ENCODE results near the gene CRIP3. TPM values are rescaled to one million over a fixed set of nuclear protein-coding genes. Genes with fewer than 3 reads are reported as not detected.

Gene CRIP3
- total RNA-seq, 1 experiment from 2014 or later = 16.9 TPM

- Histone ChIP-seq H3K56ac (ENCODE audit: insufficient read length, low read depth, low read length) (no peak overlapping the region), H4K91ac (ENCODE audit: insufficient read length, low read depth, low read length) (no peak overlapping the region), H3K9me3 (ENCODE audit: control insufficient read depth, low read depth, low read length) (no peaks in the 10 kb centered on the region), H3K79me1 (ENCODE audit: insufficient read depth, low read depth, low read length, poor library complexity, severe bottlenecking) (no peaks in the 10 kb centered on the region), H3K79me2 (ENCODE audit: insufficient read depth, low read length) (no peaks in the 10 kb centered on the region), H2BK5ac (ENCODE audit: insufficient read length, low read length) (no peak overlapping the region), H3K4ac (ENCODE audit: low read depth, low read length) (no peak overlapping the region), H3K4me2 (ENCODE audit: insufficient read depth, insufficient read length, low read length) (no peak overlapping the region), H3K23me2 (ENCODE audit: insufficient read length, low read depth, low read length, poor library complexity, severe bottlenecking) (no peaks in the 10 kb centered on the region), H2AK5ac (ENCODE audit: insufficient read length, low read length) (no peak overlapping the region), H3K18ac (ENCODE audit: insufficient read length, low read depth, low read length) (no peak overlapping the region), H2AFZ (ENCODE audit: low read length) (no peak overlapping the region), H3K9ac (ENCODE audit: extremely low read depth, insufficient read length, low read length) (no peak overlapping the region), H4K8ac (replicated peaks; ENCODE audit: insufficient read length, low read depth, low read length) (no peak overlapping the region), H2BK12ac (ENCODE audit: insufficient read length, low read depth, low read length) (no peak overlapping the region), H3K27ac (ENCODE audit: insufficient read length, low read depth, low read length) (no peak overlapping the region), H2BK20ac (ENCODE audit: low read depth, low read length, poor library complexity, severe bottlenecking) (no peak overlapping the region), H3K4me1 (ENCODE audit: insufficient read depth, low read length) (peaks cover 2% of the 10 kb centered on the region), H3K23ac (ENCODE audit: insufficient read length, low read depth, low read length) (no peak overlapping the region), H4K20me1 (ENCODE audit: control insufficient read depth, insufficient read depth, insufficient read length) (no peaks in the 10 kb centered on the region), H3T11ph (ENCODE audit: low read length) (no peak overlapping the region), H3K27me3 (ENCODE audit: insufficient read depth, low read length) (no peaks in the 10 kb centered on the region), H4K5ac (ENCODE audit: insufficient read length, low read depth, low read length) (no peak overlapping the region), H2BK15ac (ENCODE audit: low read depth, low read length) (no peak overlapping the region), H2BK120ac (ENCODE audit: low read depth, low read length, poor library complexity, severe bottlenecking) (no peak overlapping the region), H3K14ac (ENCODE audit: insufficient read depth, low read length) (no peak overlapping the region)
- H3K4me3 Mint-ChIP-seq = no peak overlapping the region
- H3K4me1 Mint-ChIP-seq = peaks cover 11 to 19% of the 10 kb centered on the region in 2 experiments
- no peak for TF ChIP-seq CTCF (conservative IDR thresholded peaks at IDR 0.05)
- no peaks in the 10 kb centered on the region for H3K9me3 Mint-ChIP-seq
- no peak for DNase-seq
- H3K27ac Mint-ChIP-seq = peak overlapping the region in 1 of 3 experiments; percentile 21; a peak in 1 of 7 replicates
- WGBS (ENCODE audit: extremely low coverage, insufficient read length, low lambda C conversion rate) = no CpG with 5 or more reads among the region's 2 CpGs
- no peaks in the 10 kb centered on the region for H3K36me3 Mint-ChIP-seq (ENCODE audit: insufficient read depth in 1 of 3, low read depth in 3 of 3)
- peaks cover 2% of the 10 kb centered on the region; the same call in 1 of the 2 replicates for H3K27me3 Mint-ChIP-seq (ENCODE audit: low read depth)
These were observed 9.4 kb upstream of the CRIP3 start for GRCh38 chr6:43318011-43318410.

Measured in H9 (cell line).